Astrocyte (in vitro differentiated cells and primary cell): ENCODE data around the gene AKR1A1. TPM values are rescaled to one million over a fixed set of nuclear protein-coding genes. Genes with fewer than 3 reads are reported as not detected.
"Not testable (repeated sequence)": the region's sequence is repeated elsewhere in the genome, so short reads cannot be mapped to it uniquely, and the experiment has no call there.

Experiments
- DNase-seq: peaks from one replicate; pipeline ENCODE4 v3.0.0-alpha.2; 2010; ENCODE audit warnings: low read depth
- FAIRE-seq: peaks from 2 replicates; lab custom pipeline; 2011; peaks lifted over from hg19 to GRCh38; lab: Jason Lieb, UNC
- H2AFZ ChIP-seq: 2 replicates; pipeline ENCODE4 v1.6.0; 2012; ENCODE audit warnings: low read depth, low read length, inconsistent platforms
- H3K27ac ChIP-seq: 2 replicates; pipeline ENCODE4 v1.5.1; 2011; ENCODE audit warnings: low read depth, low read length, inconsistent platforms
- H3K27me3 ChIP-seq: 2 replicates; pipeline ENCODE4 v1.6.0; 2011; ENCODE audit warnings: low read length, inconsistent platforms; ENCODE audit not compliant: insufficient read depth
- H3K36me3 ChIP-seq: 2 replicates; pipeline ENCODE4 v1.5.1; 2011; ENCODE audit warnings: low read length, inconsistent platforms; ENCODE audit not compliant: insufficient read depth
- H3K4me1 ChIP-seq: 2 replicates; pipeline ENCODE4 v1.5.1; 2011; ENCODE audit warnings: low read length, inconsistent platforms; ENCODE audit not compliant: insufficient read depth
- H3K4me2 ChIP-seq: 2 replicates; pipeline ENCODE4 v1.6.0; 2012; ENCODE audit warnings: low read length, inconsistent platforms
- H3K4me3 ChIP-seq: 2 replicates; pipeline ENCODE4 v1.5.1; 2011; ENCODE audit warnings: low read depth, mild to moderate bottlenecking, low read length, inconsistent platforms; ENCODE audit not compliant: insufficient read depth
- H3K79me2 ChIP-seq: 2 replicates; pipeline ENCODE4 v1.6.0; 2012; ENCODE audit warnings: mild to moderate bottlenecking, low read length, inconsistent platforms; ENCODE audit not compliant: insufficient read depth
- H3K9ac ChIP-seq: 2 replicates; pipeline ENCODE4 v1.6.0; 2012; ENCODE audit warnings: mild to moderate bottlenecking, low read length, inconsistent platforms
- H3K9me3 ChIP-seq: 2 replicates; pipeline ENCODE4 v1.5.1; 2012; ENCODE audit warnings: low read depth, mild to moderate bottlenecking, low read length, inconsistent platforms; ENCODE audit not compliant: insufficient read depth
- H4K20me1 ChIP-seq: 2 replicates; pipeline ENCODE4 v1.6.0; 2012; ENCODE audit warnings: low read length, inconsistent platforms; ENCODE audit not compliant: insufficient read depth
- H3K27ac Mint-ChIP-seq: one replicate; pipeline ENCODE4 v1.8.0; 2021; ENCODE audit warnings: mild to moderate bottlenecking, mixed read lengths; ENCODE audit not compliant: unreplicated experiment
- H3K27me3 Mint-ChIP-seq: one replicate; pipeline ENCODE4 v1.8.0; 2021; ENCODE audit warnings: low read depth, mixed read lengths; ENCODE audit not compliant: unreplicated experiment
- H3K36me3 Mint-ChIP-seq: one replicate; pipeline ENCODE4 v1.8.0; 2021; ENCODE audit warnings: low read depth, mixed read lengths; ENCODE audit not compliant: unreplicated experiment
- H3K4me1 Mint-ChIP-seq: one replicate; pipeline ENCODE4 v1.8.0; 2021; ENCODE audit warnings: low read depth, mixed read lengths; ENCODE audit not compliant: unreplicated experiment
- H3K4me3 Mint-ChIP-seq: one replicate; pipeline ENCODE4 v1.8.0; 2021; ENCODE audit warnings: mild to moderate bottlenecking, moderate library complexity, mixed read lengths; ENCODE audit not compliant: unreplicated experiment
- H3K9me3 Mint-ChIP-seq: one replicate; pipeline ENCODE4 v1.8.0; 2021; ENCODE audit warnings: mild to moderate bottlenecking, mixed read lengths; ENCODE audit not compliant: unreplicated experiment
- EZH2 ChIP-seq: IDR thresholded peaks from 2 replicates; pipeline ENCODE4 v1.6.1; 2012; ENCODE audit warnings: mild to moderate bottlenecking, low read length, inconsistent platforms; ENCODE audit not compliant: insufficient read depth
- total RNA-seq: library from RNA; stranded (reverse); gene quantifications from 2 replicates; pipeline ENCODE4 v1.2.1, GENCODE V29; 2021
- TF ChIP-seq, protein P1 (sequence below): IDR thresholded peaks from 2 replicates; pipeline ENCODE4 v1.5.1; 2011; ENCODE audit warnings: low read depth, mild to moderate bottlenecking, inconsistent platforms, low read length, moderate library complexity; ENCODE audit not compliant: insufficient read depth

The AKR1A1 gene
- total RNA-seq, 1 donor from 2014 or later, result 118 TPM

DNA sequence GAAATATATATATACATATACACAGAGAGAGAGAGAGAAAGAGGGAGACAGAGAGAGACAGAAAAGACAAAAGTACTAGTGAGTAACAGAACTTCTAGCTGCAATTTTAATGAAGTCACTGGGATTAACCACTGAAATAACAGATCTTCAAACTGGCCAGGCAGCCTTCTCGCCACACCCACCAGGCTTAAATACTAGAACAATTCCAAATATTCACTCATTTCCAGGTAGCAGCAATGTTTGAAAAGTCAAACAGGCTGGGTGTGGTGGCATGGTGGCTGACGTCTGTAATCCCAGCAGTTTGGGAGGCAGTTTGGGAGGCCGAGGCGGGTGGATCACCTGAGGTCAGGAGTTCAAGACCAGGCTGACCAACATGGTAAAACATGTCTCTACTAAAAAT lies 34.2 kb upstream of the AKR1A1 start:
- Histone ChIP-seq H4K20me1 (peaks cover 86% of the 10 kb centered on the region), H3K4me1 (peaks cover 20% of the 10 kb centered on the region), H3K4me3 (no peak overlapping the region), H3K9me3 (no peaks in the 10 kb centered on the region), H3K4me2 (no peak overlapping the region), H3K79me2 (peaks cover 64% of the 10 kb centered on the region), H3K27me3 (no peaks in the 10 kb centered on the region), H3K36me3 (peaks cover 49% of the 10 kb centered on the region), H3K27ac (no peak overlapping the region), H3K9ac (no peak overlapping the region), H2AFZ (no peak overlapping the region)
- Mint-ChIP-seq H3K9me3 (no peaks in the 10 kb centered on the region), H3K4me3 (peak overlapping the region; percentile 68), H3K4me1 (peaks cover 34% of the 10 kb centered on the region), H3K27ac (peak overlapping the region; percentile 69), H3K27me3 (no peaks in the 10 kb centered on the region), H3K36me3 (peaks cover 26% of the 10 kb centered on the region)
- TF ChIP-seq EZH2, result no peak
- TF ChIP-seq, protein P1, sequence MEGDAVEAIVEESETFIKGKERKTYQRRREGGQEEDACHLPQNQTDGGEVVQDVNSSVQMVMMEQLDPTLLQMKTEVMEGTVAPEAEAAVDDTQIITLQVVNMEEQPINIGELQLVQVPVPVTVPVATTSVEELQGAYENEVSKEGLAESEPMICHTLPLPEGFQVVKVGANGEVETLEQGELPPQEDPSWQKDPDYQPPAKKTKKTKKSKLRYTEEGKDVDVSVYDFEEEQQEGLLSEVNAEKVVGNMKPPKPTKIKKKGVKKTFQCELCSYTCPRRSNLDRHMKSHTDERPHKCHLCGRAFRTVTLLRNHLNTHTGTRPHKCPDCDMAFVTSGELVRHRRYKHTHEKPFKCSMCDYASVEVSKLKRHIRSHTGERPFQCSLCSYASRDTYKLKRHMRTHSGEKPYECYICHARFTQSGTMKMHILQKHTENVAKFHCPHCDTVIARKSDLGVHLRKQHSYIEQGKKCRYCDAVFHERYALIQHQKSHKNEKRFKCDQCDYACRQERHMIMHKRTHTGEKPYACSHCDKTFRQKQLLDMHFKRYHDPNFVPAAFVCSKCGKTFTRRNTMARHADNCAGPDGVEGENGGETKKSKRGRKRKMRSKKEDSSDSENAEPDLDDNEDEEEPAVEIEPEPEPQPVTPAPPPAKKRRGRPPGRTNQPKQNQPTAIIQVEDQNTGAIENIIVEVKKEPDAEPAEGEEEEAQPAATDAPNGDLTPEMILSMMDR, result no peak
- DNase-seq (no peak), FAIRE-seq (no peak)

DNA sequence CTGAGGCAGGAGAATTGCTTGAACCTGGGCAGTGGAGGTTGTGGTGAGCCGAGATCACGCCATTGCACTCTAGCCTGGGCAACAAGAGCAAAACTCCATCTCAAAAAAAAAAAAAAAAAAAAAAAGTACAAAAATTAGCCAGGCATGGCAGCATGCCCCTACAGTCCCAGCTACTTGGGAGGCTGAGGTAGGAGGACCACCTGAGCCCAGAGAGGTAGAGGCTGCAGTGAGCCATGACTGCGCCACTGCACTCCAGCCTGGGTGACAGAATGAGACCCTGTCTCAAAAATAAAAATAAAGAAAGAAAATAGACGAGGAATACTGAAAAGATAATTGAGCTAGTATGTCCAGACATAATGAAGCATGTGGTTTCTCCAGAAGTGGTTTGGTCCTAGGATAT lies 32.3 kb upstream of the AKR1A1 start:
- H3K4me3 ChIP-seq, H3K27ac ChIP-seq, H2AFZ ChIP-seq, H3K27me3 ChIP-seq, H3K9me3 Mint-ChIP-seq, H3K27me3 Mint-ChIP-seq, FAIRE-seq, H3K9ac ChIP-seq, H3K9me3 ChIP-seq, DNase-seq: not testable (repeated sequence)
- H3K27ac Mint-ChIP-seq, result peak overlapping the region; percentile 18
- H3K4me1 Mint-ChIP-seq, result peaks cover 43% of the 10 kb centered on the region
- Histone ChIP-seq H3K4me2 (peak overlapping the region; percentile 83), H4K20me1 (peaks cover 70% of the 10 kb centered on the region), H3K36me3 (peaks cover 37% of the 10 kb centered on the region), H3K79me2 (peaks cover 67% of the 10 kb centered on the region), H3K4me1 (peaks cover 28% of the 10 kb centered on the region)
- peaks cover 22% of the 10 kb centered on the region for H3K36me3 Mint-ChIP-seq
- H3K4me3 Mint-ChIP-seq, result peak overlapping the region; percentile 95

DNA sequence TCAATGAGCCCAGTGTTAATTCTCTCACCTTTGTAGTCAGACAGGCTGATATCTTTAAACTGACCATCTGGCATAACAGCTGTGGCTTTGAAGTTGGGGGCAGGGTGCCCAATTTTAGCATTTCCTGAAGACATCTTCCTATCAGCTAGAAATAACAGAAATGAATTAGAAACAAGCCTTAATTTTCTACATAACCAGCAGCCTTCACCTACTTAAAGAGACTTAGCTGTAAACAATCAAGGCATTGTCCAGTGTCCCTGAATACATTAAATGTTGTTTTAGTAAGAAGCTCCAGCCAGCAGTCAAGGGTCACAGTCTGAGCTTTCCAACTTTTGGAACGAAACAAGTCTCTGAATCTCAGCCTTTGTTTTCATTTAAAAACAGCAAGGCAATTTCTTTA lies 31.7 kb upstream of the AKR1A1 start:
- H3K9ac ChIP-seq, result peak overlapping the region; percentile 32
- peak overlapping the region; percentile 8 for H3K4me3 ChIP-seq
- no peaks in the 10 kb centered on the region for H3K27me3 ChIP-seq
- Mint-ChIP-seq H3K9me3 (no peaks in the 10 kb centered on the region), H3K36me3 (peaks cover 20% of the 10 kb centered on the region), H3K4me1 (peaks cover 39% of the 10 kb centered on the region), H3K4me3 (peak overlapping the region; percentile 95), H3K27ac (peak overlapping the region; percentile 18), H3K27me3 (no peaks in the 10 kb centered on the region)
- no peak overlapping the region for H3K27ac ChIP-seq
- H3K4me2 ChIP-seq, result peak overlapping the region; percentile 83
- FAIRE-seq (no peak), DNase-seq (no peak)
- TF ChIP-seq EZH2, result no peak
- TF ChIP-seq, protein P1, result no peak
- H3K36me3 ChIP-seq, result peaks cover 31% of the 10 kb centered on the region
- H3K9me3 ChIP-seq, result no peaks in the 10 kb centered on the region
- H2AFZ ChIP-seq, result no peak overlapping the region
- peaks cover 67% of the 10 kb centered on the region for H3K79me2 ChIP-seq
- H3K4me1 ChIP-seq, result peaks cover 23% of the 10 kb centered on the region
- H4K20me1 ChIP-seq, result peaks cover 64% of the 10 kb centered on the region

DNA sequence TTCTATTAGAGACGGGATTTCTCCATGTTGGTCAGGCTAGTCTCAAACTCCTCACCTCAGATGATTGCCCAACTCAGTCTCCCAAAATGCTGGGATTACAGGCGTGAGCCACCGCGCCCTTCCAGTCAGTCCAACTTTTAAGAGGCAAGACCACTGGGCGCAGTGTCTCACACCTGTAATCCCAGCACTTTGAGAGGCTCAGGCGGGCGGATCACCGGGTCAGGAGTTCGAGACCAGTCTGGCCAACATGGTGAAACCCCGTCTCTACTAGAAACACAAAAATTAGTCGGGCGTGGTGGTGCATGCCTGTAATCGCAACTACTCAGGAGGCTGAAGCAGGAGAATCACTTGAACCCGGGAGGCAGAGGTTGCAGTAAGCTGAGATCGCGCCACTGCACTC lies 30.9 kb upstream of the AKR1A1 start:
- Histone ChIP-seq H3K79me2 (peaks cover 62% of the 10 kb centered on the region), H4K20me1 (peaks cover 58% of the 10 kb centered on the region), H3K4me3 (peak overlapping the region; percentile 61), H3K9ac (peak overlapping the region; percentile 86), H3K4me2 (peak overlapping the region; percentile 83), H3K36me3 (peaks cover 23% of the 10 kb centered on the region), H3K4me1 (peaks cover 22% of the 10 kb centered on the region)
- H3K9me3 Mint-ChIP-seq, H2AFZ ChIP-seq, H3K27me3 ChIP-seq, DNase-seq, H3K27me3 Mint-ChIP-seq, FAIRE-seq, H3K27ac ChIP-seq, H3K9me3 ChIP-seq: not testable (repeated sequence)
- H3K27ac Mint-ChIP-seq, result peak overlapping the region; percentile 84
- peaks cover 35% of the 10 kb centered on the region for H3K4me1 Mint-ChIP-seq
- H3K4me3 Mint-ChIP-seq, result peak overlapping the region; percentile 95
- H3K36me3 Mint-ChIP-seq, result peaks cover 11% of the 10 kb centered on the region
